ENCODE data around the gene RGCC. TPM values are rescaled to one million over a fixed set of nuclear protein-coding genes. Genes with fewer than 3 reads are reported as not detected.

Gene RGCC
- total RNA-seq, 1 donor from 2014 or later, result 1.6 TPM

DNA sequence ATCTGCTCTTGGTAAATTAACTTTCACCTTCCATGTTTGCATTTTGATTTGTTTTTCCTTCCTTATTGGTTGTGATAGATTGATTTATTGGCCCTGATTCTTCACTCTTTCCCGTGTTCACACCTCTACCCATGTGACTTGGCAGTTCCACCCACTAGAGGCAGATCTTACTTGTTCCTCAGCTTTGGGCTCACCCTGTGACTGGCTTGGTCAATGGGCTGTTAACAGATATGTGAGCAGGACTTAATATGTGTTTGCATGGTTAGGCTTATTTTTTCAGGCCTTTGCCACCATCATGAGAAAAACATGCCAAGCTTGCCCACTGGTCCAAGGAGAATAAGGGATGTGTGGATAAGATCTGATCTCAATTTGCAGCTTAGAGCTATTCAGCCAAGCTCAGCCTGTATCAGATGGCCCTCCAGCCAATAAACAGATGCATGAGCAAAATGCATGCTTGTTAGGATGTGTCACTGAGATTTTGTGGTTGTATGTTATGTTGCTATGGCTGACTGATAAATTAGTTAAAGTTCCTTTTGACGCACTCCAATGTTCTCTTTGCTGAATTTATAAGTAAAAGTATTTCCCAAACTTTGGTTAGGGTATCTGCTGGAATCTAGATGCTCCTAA lies 48.0 kb downstream of the RGCC start:
- Mint-ChIP-seq H3K9me3 (ENCODE audit: unreplicated experiment) (peaks cover 13% of the 10 kb centered on the region), H3K4me3 (ENCODE audit: unreplicated experiment) (no peak overlapping the region), H3K36me3 (ENCODE audit: unreplicated experiment) (no peaks in the 10 kb centered on the region), H3K4me1 (ENCODE audit: unreplicated experiment) (no peaks in the 10 kb centered on the region), H3K27me3 (ENCODE audit: unreplicated experiment) (peaks cover 10% of the 10 kb centered on the region), H3K27ac (ENCODE audit: unreplicated experiment) (no peak overlapping the region)
- TF ChIP-seq, protein P1, sequence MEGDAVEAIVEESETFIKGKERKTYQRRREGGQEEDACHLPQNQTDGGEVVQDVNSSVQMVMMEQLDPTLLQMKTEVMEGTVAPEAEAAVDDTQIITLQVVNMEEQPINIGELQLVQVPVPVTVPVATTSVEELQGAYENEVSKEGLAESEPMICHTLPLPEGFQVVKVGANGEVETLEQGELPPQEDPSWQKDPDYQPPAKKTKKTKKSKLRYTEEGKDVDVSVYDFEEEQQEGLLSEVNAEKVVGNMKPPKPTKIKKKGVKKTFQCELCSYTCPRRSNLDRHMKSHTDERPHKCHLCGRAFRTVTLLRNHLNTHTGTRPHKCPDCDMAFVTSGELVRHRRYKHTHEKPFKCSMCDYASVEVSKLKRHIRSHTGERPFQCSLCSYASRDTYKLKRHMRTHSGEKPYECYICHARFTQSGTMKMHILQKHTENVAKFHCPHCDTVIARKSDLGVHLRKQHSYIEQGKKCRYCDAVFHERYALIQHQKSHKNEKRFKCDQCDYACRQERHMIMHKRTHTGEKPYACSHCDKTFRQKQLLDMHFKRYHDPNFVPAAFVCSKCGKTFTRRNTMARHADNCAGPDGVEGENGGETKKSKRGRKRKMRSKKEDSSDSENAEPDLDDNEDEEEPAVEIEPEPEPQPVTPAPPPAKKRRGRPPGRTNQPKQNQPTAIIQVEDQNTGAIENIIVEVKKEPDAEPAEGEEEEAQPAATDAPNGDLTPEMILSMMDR (IDR thresholded peaks at IDR 0.05), result no peak
- DNase-seq (ENCODE audit: extremely low spot score, unreplicated experiment), result peak; percentile 59

DNA sequence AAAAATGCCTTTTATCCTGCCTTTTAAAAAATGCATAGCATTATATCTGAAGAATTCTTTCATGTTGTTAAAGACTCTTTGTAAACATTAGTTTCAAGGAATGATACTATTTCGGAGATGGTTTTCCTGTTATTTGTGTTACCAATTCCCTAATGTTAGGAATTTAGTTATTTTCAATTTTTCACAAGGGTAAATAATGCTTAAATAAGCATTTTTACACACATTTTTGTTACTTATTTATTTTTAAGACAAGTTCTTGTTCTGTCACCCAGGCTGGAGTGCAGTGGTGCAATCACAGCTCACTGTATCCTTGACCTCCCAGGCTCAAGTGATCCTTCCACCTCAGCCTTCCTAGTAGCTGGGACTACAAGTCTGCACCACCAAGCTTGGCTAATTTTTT lies 49.0 kb downstream of the RGCC start:
- no peak overlapping the region for H3K27ac Mint-ChIP-seq (ENCODE audit: unreplicated experiment)
- H3K4me3 Mint-ChIP-seq (ENCODE audit: unreplicated experiment), result no peak overlapping the region
- peaks cover 19% of the 10 kb centered on the region for H3K27me3 Mint-ChIP-seq (ENCODE audit: unreplicated experiment)
- H3K36me3 Mint-ChIP-seq (ENCODE audit: unreplicated experiment), result no peaks in the 10 kb centered on the region
- peaks cover 13% of the 10 kb centered on the region for H3K9me3 Mint-ChIP-seq (ENCODE audit: unreplicated experiment)
- TF ChIP-seq, protein P1 (IDR thresholded peaks at IDR 0.05), result no peak
- H3K4me1 Mint-ChIP-seq (ENCODE audit: unreplicated experiment), result no peaks in the 10 kb centered on the region
- DNase-seq (ENCODE audit: extremely low spot score, unreplicated experiment), result no peak

DNA sequence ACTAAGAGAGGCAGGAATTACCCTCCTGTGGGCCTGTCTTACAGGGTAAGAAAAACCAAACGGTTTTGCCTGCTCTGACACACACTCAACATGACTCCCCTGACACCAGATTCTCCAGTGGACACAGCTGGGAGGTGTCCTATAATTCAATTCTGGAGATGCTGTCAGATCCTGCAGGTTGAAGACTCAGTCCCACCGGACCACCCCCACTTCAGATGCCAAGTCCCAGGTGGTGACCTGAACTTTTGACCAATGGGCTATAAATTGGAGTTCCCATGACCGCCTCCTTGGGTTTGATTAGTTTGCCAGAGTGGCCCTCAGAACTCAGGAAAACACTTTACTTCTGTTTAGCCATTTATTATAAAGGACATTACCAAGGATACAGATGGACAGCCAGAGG lies 52.6 kb downstream of the RGCC start:
- DNase-seq (ENCODE audit: extremely low spot score, unreplicated experiment), result peak; percentile 51
- H3K27ac Mint-ChIP-seq (ENCODE audit: unreplicated experiment), result no peak overlapping the region
- no peaks in the 10 kb centered on the region for H3K9me3 Mint-ChIP-seq (ENCODE audit: unreplicated experiment)
- TF ChIP-seq, protein P1 (IDR thresholded peaks at IDR 0.05), result no peak
- H3K36me3 Mint-ChIP-seq (ENCODE audit: unreplicated experiment), result no peaks in the 10 kb centered on the region
- peaks cover 18% of the 10 kb centered on the region for H3K27me3 Mint-ChIP-seq (ENCODE audit: unreplicated experiment)
- no peak overlapping the region for H3K4me3 Mint-ChIP-seq (ENCODE audit: unreplicated experiment)
- no peaks in the 10 kb centered on the region for H3K4me1 Mint-ChIP-seq (ENCODE audit: unreplicated experiment)

DNA sequence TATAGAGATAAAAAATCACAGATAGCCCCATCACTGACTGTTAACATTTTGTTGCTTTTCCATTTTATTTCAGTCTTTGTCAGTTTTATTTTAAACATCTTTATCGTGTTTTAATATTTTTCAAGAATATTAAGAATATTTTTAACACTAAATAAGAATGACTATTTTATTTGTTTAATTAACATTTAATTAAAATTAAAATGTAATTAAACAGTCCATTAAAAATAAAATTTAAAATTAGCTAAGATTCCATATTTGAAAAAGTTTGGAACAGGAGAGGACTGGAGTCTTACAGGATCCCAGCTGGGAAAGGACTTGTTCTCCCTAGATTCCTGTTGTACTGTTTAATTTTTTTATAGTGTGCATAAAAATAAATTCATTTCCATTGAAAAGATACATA lies 54.5 kb downstream of the RGCC start:
- H3K36me3 Mint-ChIP-seq (ENCODE audit: unreplicated experiment), result no peaks in the 10 kb centered on the region
- H3K9me3 Mint-ChIP-seq (ENCODE audit: unreplicated experiment), result no peaks in the 10 kb centered on the region
- H3K27me3 Mint-ChIP-seq (ENCODE audit: unreplicated experiment), result peaks cover 15% of the 10 kb centered on the region
- no peak for DNase-seq (ENCODE audit: extremely low spot score, unreplicated experiment)
- no peak overlapping the region for H3K27ac Mint-ChIP-seq (ENCODE audit: unreplicated experiment)
- H3K4me3 Mint-ChIP-seq (ENCODE audit: unreplicated experiment), result no peak overlapping the region
- H3K4me1 Mint-ChIP-seq (ENCODE audit: unreplicated experiment), result no peaks in the 10 kb centered on the region
- TF ChIP-seq, protein P1 (IDR thresholded peaks at IDR 0.05), result no peak

DNA sequence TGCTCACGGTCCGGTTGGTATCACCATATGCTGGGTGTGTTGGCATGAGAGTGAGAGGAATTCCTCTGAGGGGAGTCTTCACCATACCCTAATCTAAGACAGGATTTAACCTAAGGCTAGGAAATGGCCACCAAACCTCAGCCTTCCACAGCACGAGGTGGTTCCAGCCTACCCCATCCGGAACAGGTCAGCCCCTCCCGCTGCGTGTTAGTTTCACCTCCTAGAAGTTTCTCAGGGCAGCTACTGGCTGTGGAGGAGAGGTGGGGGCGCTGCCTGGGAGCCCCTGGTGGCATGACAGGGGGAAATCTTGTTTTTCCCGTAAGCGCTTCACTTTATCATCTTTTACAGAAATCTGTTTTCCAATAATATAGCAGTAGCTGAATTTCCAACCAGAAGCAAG lies 55.1 kb downstream of the RGCC start:
- Mint-ChIP-seq H3K9me3 (ENCODE audit: unreplicated experiment) (no peaks in the 10 kb centered on the region), H3K36me3 (ENCODE audit: unreplicated experiment) (no peaks in the 10 kb centered on the region), H3K4me1 (ENCODE audit: unreplicated experiment) (no peaks in the 10 kb centered on the region), H3K27ac (ENCODE audit: unreplicated experiment) (no peak overlapping the region), H3K4me3 (ENCODE audit: unreplicated experiment) (no peak overlapping the region), H3K27me3 (ENCODE audit: unreplicated experiment) (peaks cover 15% of the 10 kb centered on the region)
- TF ChIP-seq, protein P1 (IDR thresholded peaks at IDR 0.05), result no peak
- DNase-seq (ENCODE audit: extremely low spot score, unreplicated experiment), result peak; percentile 32

Data from osteocyte (in vitro differentiated cells).